ENCODE measurements around the gene FAU.

Gene FAU

GRCh38 chr11:65089621-65090020 lies 32.3 kb downstream of the FAU start:
- Histone ChIP-seq H2BK120ac (ENCODE audit: low read depth, low read length) (no peak overlapping the region), H4K8ac (ENCODE audit: low read depth, low read length) (no peak overlapping the region), H3K9ac (ENCODE audit: low read length) (no peak overlapping the region), H2BK15ac (replicated peaks; ENCODE audit: low read depth) (no peak overlapping the region), H3K4me3 (ENCODE audit: low read length) (no peak overlapping the region), H2AK5ac (ENCODE audit: low read length) (no peak overlapping the region), H3K79me2 (ENCODE audit: control insufficient read depth, insufficient read depth, low read length) (no peaks in the 10 kb centered on the region), H3K4me1 (ENCODE audit: control insufficient read depth, low read depth, low read length) (no peaks in the 10 kb centered on the region), H3K79me1 (ENCODE audit: low read length) (peaks cover 5% of the 10 kb centered on the region), H3K4ac (ENCODE audit: low read depth, low read length) (no peak overlapping the region), H4K5ac (ENCODE audit: low read length) (no peak overlapping the region), H3K27ac (ENCODE audit: low read depth, low read length) (no peak overlapping the region), H3K56ac (ENCODE audit: low read length) (no peak overlapping the region), H3K4me2 (ENCODE audit: low read length) (no peak overlapping the region), H3K23ac (ENCODE audit: low read length) (no peak overlapping the region), H3K27me3 (ENCODE audit: insufficient read depth, low read length, poor library complexity) (no peaks in the 10 kb centered on the region), H3K36me3 (ENCODE audit: control insufficient read depth, insufficient read depth, low read length) (no peaks in the 10 kb centered on the region), H2BK5ac (ENCODE audit: low read length) (no peak overlapping the region), H3K18ac (ENCODE audit: low read length) (no peak overlapping the region)
- WGBS (ENCODE audit: extremely low coverage, insufficient coverage, low lambda C conversion rate): no CpG with 5 or more reads among the region's 4 CpGs
- no peak for DNase-seq

- Histone ChIP-seq H4K8ac (ENCODE audit: low read depth, low read length) (no peak overlapping the region), H4K5ac (ENCODE audit: low read length) (no peak overlapping the region), H2BK120ac (ENCODE audit: low read depth, low read length) (no peak overlapping the region), H3K56ac (ENCODE audit: low read length) (no peak overlapping the region), H3K79me1 (ENCODE audit: low read length) (peaks cover 14% of the 10 kb centered on the region), H3K4me1 (ENCODE audit: control insufficient read depth, low read depth, low read length) (peaks cover 2% of the 10 kb centered on the region), H2BK5ac (ENCODE audit: low read length) (no peak overlapping the region), H3K27ac (ENCODE audit: low read depth, low read length) (no peak overlapping the region), H3K23ac (ENCODE audit: low read length) (no peak overlapping the region), H3K4me3 (ENCODE audit: low read length) (no peak overlapping the region), H3K9ac (ENCODE audit: low read length) (no peak overlapping the region), H2BK15ac (replicated peaks; ENCODE audit: low read depth) (no peak overlapping the region), H2AK5ac (ENCODE audit: low read length) (no peak overlapping the region), H3K27me3 (ENCODE audit: insufficient read depth, low read length, poor library complexity) (no peaks in the 10 kb centered on the region), H3K79me2 (ENCODE audit: control insufficient read depth, insufficient read depth, low read length) (peaks cover 10% of the 10 kb centered on the region), H3K18ac (ENCODE audit: low read length) (no peak overlapping the region), H3K4ac (ENCODE audit: low read depth, low read length) (no peak overlapping the region), H3K36me3 (ENCODE audit: control insufficient read depth, insufficient read depth, low read length) (no peaks in the 10 kb centered on the region), H3K4me2 (ENCODE audit: low read length) (no peak overlapping the region)
- no CpG with 5 or more reads among the region's 15 CpGs for WGBS (ENCODE audit: extremely low coverage, insufficient coverage, low lambda C conversion rate)
- DNase-seq: no peak
Measured at GRCh38 chr11:65087827-65088226, 34.1 kb downstream of the FAU start.

GRCh38 chr11:65087216-65087615 lies 34.7 kb downstream of the FAU start:
- H3K27ac ChIP-seq (ENCODE audit: low read depth, low read length): no peak overlapping the region
- H2AK5ac ChIP-seq (ENCODE audit: low read length): no peak overlapping the region
- no peak overlapping the region for H2BK120ac ChIP-seq (ENCODE audit: low read depth, low read length)
- no peak overlapping the region for H3K4me2 ChIP-seq (ENCODE audit: low read length)
- no peak overlapping the region for H3K18ac ChIP-seq (ENCODE audit: low read length)
- no peak for DNase-seq
- no peak overlapping the region for H3K4me3 ChIP-seq (ENCODE audit: low read length)
- H3K36me3 ChIP-seq (ENCODE audit: control insufficient read depth, insufficient read depth, low read length): no peaks in the 10 kb centered on the region
- H3K56ac ChIP-seq (ENCODE audit: low read length): no peak overlapping the region
- peaks cover 16% of the 10 kb centered on the region for H3K79me1 ChIP-seq (ENCODE audit: low read length)
- H2BK5ac ChIP-seq (ENCODE audit: low read length): no peak overlapping the region
- H4K8ac ChIP-seq (ENCODE audit: low read depth, low read length): no peak overlapping the region
- no peak overlapping the region for H4K5ac ChIP-seq (ENCODE audit: low read length)
- no peak overlapping the region for H2BK15ac ChIP-seq (replicated peaks; ENCODE audit: low read depth)
- no peaks in the 10 kb centered on the region for H3K27me3 ChIP-seq (ENCODE audit: insufficient read depth, low read length, poor library complexity)
- no peak overlapping the region for H3K4ac ChIP-seq (ENCODE audit: low read depth, low read length)
- H3K79me2 ChIP-seq (ENCODE audit: control insufficient read depth, insufficient read depth, low read length): peaks cover 14% of the 10 kb centered on the region
- H3K23ac ChIP-seq (ENCODE audit: low read length): no peak overlapping the region
- no CpG with 5 or more reads among the region's 11 CpGs for WGBS (ENCODE audit: extremely low coverage, insufficient coverage, low lambda C conversion rate)
- no peak overlapping the region for H3K9ac ChIP-seq (ENCODE audit: low read length)
- H3K4me1 ChIP-seq (ENCODE audit: control insufficient read depth, low read depth, low read length): peaks cover 2% of the 10 kb centered on the region

- Histone ChIP-seq H2BK15ac (replicated peaks; ENCODE audit: low read depth) (no peak overlapping the region), H3K4ac (ENCODE audit: low read depth, low read length) (no peak overlapping the region), H3K4me3 (ENCODE audit: low read length) (no peak overlapping the region), H3K79me1 (ENCODE audit: low read length) (peaks cover 18% of the 10 kb centered on the region), H3K27ac (ENCODE audit: low read depth, low read length) (no peak overlapping the region), H2BK5ac (ENCODE audit: low read length) (no peak overlapping the region), H3K79me2 (ENCODE audit: control insufficient read depth, insufficient read depth, low read length) (peaks cover 18% of the 10 kb centered on the region), H3K4me2 (ENCODE audit: low read length) (no peak overlapping the region), H4K8ac (ENCODE audit: low read depth, low read length) (no peak overlapping the region), H3K9ac (ENCODE audit: low read length) (no peak overlapping the region), H3K36me3 (ENCODE audit: control insufficient read depth, insufficient read depth, low read length) (no peaks in the 10 kb centered on the region), H3K23ac (ENCODE audit: low read length) (no peak overlapping the region), H2AK5ac (ENCODE audit: low read length) (no peak overlapping the region), H3K18ac (ENCODE audit: low read length) (no peak overlapping the region), H2BK120ac (ENCODE audit: low read depth, low read length) (no peak overlapping the region), H3K4me1 (ENCODE audit: control insufficient read depth, low read depth, low read length) (peaks cover 2% of the 10 kb centered on the region), H3K27me3 (ENCODE audit: insufficient read depth, low read length, poor library complexity) (no peaks in the 10 kb centered on the region), H3K56ac (ENCODE audit: low read length) (no peak overlapping the region), H4K5ac (ENCODE audit: low read length) (no peak overlapping the region)
- WGBS (ENCODE audit: extremely low coverage, insufficient coverage, low lambda C conversion rate): no CpG with 5 or more reads among the region's 9 CpGs
- DNase-seq: no peak
Measured at GRCh38 chr11:65086809-65087208, 35.1 kb downstream of the FAU start.

GRCh38 chr11:65085446-65085845 lies 36.5 kb downstream of the FAU start:
- Histone ChIP-seq H2BK120ac (ENCODE audit: low read depth, low read length) (no peak overlapping the region), H3K4me3 (ENCODE audit: low read length) (no peak overlapping the region), H2AK5ac (ENCODE audit: low read length) (no peak overlapping the region), H3K56ac (ENCODE audit: low read length) (no peak overlapping the region), H3K4ac (ENCODE audit: low read depth, low read length) (no peak overlapping the region), H3K4me2 (ENCODE audit: low read length) (no peak overlapping the region), H3K4me1 (ENCODE audit: control insufficient read depth, low read depth, low read length) (peaks cover 2% of the 10 kb centered on the region), H3K23ac (ENCODE audit: low read length) (no peak overlapping the region), H3K79me2 (ENCODE audit: control insufficient read depth, insufficient read depth, low read length) (peaks cover 22% of the 10 kb centered on the region), H3K27me3 (ENCODE audit: insufficient read depth, low read length, poor library complexity) (no peaks in the 10 kb centered on the region), H3K27ac (ENCODE audit: low read depth, low read length) (no peak overlapping the region), H3K9ac (ENCODE audit: low read length) (no peak overlapping the region), H3K36me3 (ENCODE audit: control insufficient read depth, insufficient read depth, low read length) (peaks cover 4% of the 10 kb centered on the region), H2BK15ac (replicated peaks; ENCODE audit: low read depth) (no peak overlapping the region), H4K5ac (ENCODE audit: low read length) (no peak overlapping the region), H2BK5ac (ENCODE audit: low read length) (no peak overlapping the region), H4K8ac (ENCODE audit: low read depth, low read length) (no peak overlapping the region), H3K79me1 (ENCODE audit: low read length) (peaks cover 23% of the 10 kb centered on the region), H3K18ac (ENCODE audit: low read length) (no peak overlapping the region)
- no CpG with 5 or more reads among the region's 4 CpGs for WGBS (ENCODE audit: extremely low coverage, insufficient coverage, low lambda C conversion rate)
- no peak for DNase-seq

GRCh38 chr11:65084598-65085375 lies 37.1 kb downstream of the FAU start:
- Histone ChIP-seq H4K5ac (ENCODE audit: low read length) (no peak overlapping the region), H3K27me3 (ENCODE audit: insufficient read depth, low read length, poor library complexity) (no peaks in the 10 kb centered on the region), H2BK15ac (replicated peaks; ENCODE audit: low read depth) (no peak overlapping the region), H3K4me3 (ENCODE audit: low read length) (peak overlapping the region; percentile 93), H3K79me1 (ENCODE audit: low read length) (peaks cover 23% of the 10 kb centered on the region), H3K23ac (ENCODE audit: low read length) (peak overlapping the region; percentile 74), H3K27ac (ENCODE audit: low read depth, low read length) (no peak overlapping the region), H3K4ac (ENCODE audit: low read depth, low read length) (no peak overlapping the region), H2AK5ac (ENCODE audit: low read length) (no peak overlapping the region), H3K36me3 (ENCODE audit: control insufficient read depth, insufficient read depth, low read length) (peaks cover 8% of the 10 kb centered on the region), H3K4me1 (ENCODE audit: control insufficient read depth, low read depth, low read length) (peaks cover 2% of the 10 kb centered on the region), H3K18ac (ENCODE audit: low read length) (no peak overlapping the region), H3K79me2 (ENCODE audit: control insufficient read depth, insufficient read depth, low read length) (peaks cover 22% of the 10 kb centered on the region), H3K9ac (ENCODE audit: low read length) (peak overlapping the region; percentile 99), H3K56ac (ENCODE audit: low read length) (peak overlapping the region; percentile 99), H2BK5ac (ENCODE audit: low read length) (peak overlapping the region; percentile 72), H4K8ac (ENCODE audit: low read depth, low read length) (no peak overlapping the region), H3K4me2 (ENCODE audit: low read length) (peak overlapping the region; percentile 99), H2BK120ac (ENCODE audit: low read depth, low read length) (no peak overlapping the region)
- peak; percentile 18 for DNase-seq
- no CpG with 5 or more reads among the region's 23 CpGs for WGBS (ENCODE audit: extremely low coverage, insufficient coverage, low lambda C conversion rate)

Data from mesendoderm (in vitro differentiated cells).